Glutamatergic neuron (in vitro differentiated cells): ENCODE data around the gene GALNT3. TPM values are rescaled to one million over a fixed set of nuclear protein-coding genes. Genes with fewer than 3 reads are reported as not detected.

Source experiments
- DNase-seq: peaks from one replicate; pipeline ENCODE4 v3.0.0; 2022
- H3K27ac Mint-ChIP-seq: one replicate; pipeline ENCODE4 v1.8.0; 2020; ENCODE audit warnings: mild to moderate bottlenecking, mixed read lengths, inconsistent platforms; ENCODE audit not compliant: unreplicated experiment
- H3K27me3 Mint-ChIP-seq: one replicate; pipeline ENCODE4 v1.8.0; 2020; ENCODE audit warnings: mild to moderate bottlenecking, moderate library complexity, mixed read lengths, inconsistent platforms; ENCODE audit not compliant: unreplicated experiment
- H3K36me3 Mint-ChIP-seq: one replicate; pipeline ENCODE4 v1.8.0; 2020; ENCODE audit warnings: mild to moderate bottlenecking, mixed read lengths, inconsistent platforms; ENCODE audit not compliant: unreplicated experiment
- H3K4me1 Mint-ChIP-seq: one replicate; pipeline ENCODE4 v1.8.0; 2020; ENCODE audit warnings: mild to moderate bottlenecking, low read depth, mixed read lengths, inconsistent platforms; ENCODE audit not compliant: unreplicated experiment
- H3K4me3 Mint-ChIP-seq: one replicate; pipeline ENCODE4 v1.8.0; 2020; ENCODE audit warnings: mild to moderate bottlenecking, mixed read lengths, inconsistent platforms; ENCODE audit not compliant: unreplicated experiment
- H3K9me3 Mint-ChIP-seq: one replicate; pipeline ENCODE4 v1.8.0; 2020; ENCODE audit warnings: mild to moderate bottlenecking, moderate library complexity, mixed read lengths, inconsistent platforms; ENCODE audit not compliant: unreplicated experiment
- CTCF ChIP-seq: fragments of 200-600 bp; sonication (generic); IDR thresholded peaks from one replicate; pipeline ENCODE4 v1.5.0; 2021; ENCODE audit not compliant: partially characterized antibody, unreplicated experiment
- total RNA-seq: library from RNA; stranded (reverse); fragmentation: NEBNext Ultra II Directional; extraction: Animal tissue kit (Norgen Biotek cat#: 25700); gene quantifications from one replicate; pipeline ENCODE4 v1.2.1, GENCODE V29; 2021; ENCODE audit not compliant: unreplicated experiment

GALNT3 gene
- total RNA-seq, 1 donor from 2014 or later, result 1.3 TPM

GRCh38 chr2:165820296-165820695, 26.2 kb upstream of the GALNT3 start:
- no peak for TF ChIP-seq CTCF
- H3K27me3 Mint-ChIP-seq, result no peaks in the 10 kb centered on the region
- no peak overlapping the region for H3K27ac Mint-ChIP-seq
- no peaks in the 10 kb centered on the region for H3K9me3 Mint-ChIP-seq
- DNase-seq, result no peak
- H3K4me1 Mint-ChIP-seq, result peaks cover 3% of the 10 kb centered on the region
- H3K4me3 Mint-ChIP-seq, result no peak overlapping the region
- no peaks in the 10 kb centered on the region for H3K36me3 Mint-ChIP-seq

- TF ChIP-seq CTCF, result no peak
- H3K9me3 Mint-ChIP-seq, result no peaks in the 10 kb centered on the region
- H3K27ac Mint-ChIP-seq, result no peak overlapping the region
- H3K4me3 Mint-ChIP-seq, result no peak overlapping the region
- peaks cover 3% of the 10 kb centered on the region for H3K4me1 Mint-ChIP-seq
- no peak for DNase-seq
- no peaks in the 10 kb centered on the region for H3K27me3 Mint-ChIP-seq
- no peaks in the 10 kb centered on the region for H3K36me3 Mint-ChIP-seq
These were observed 24.9 kb upstream of the GALNT3 start for GRCh38 chr2:165818920-165819319.

GRCh38 chr2:165815299-165816141, 21.5 kb upstream of the GALNT3 start:
- Mint-ChIP-seq H3K27me3 (no peaks in the 10 kb centered on the region), H3K27ac (no peak overlapping the region), H3K9me3 (no peaks in the 10 kb centered on the region), H3K36me3 (no peaks in the 10 kb centered on the region), H3K4me1 (peaks cover 3% of the 10 kb centered on the region), H3K4me3 (no peak overlapping the region)
- TF ChIP-seq CTCF, result no peak
- DNase-seq, result no peak

- no peak overlapping the region for H3K27ac Mint-ChIP-seq
- H3K36me3 Mint-ChIP-seq, result no peaks in the 10 kb centered on the region
- no peak for TF ChIP-seq CTCF
- no peak overlapping the region for H3K4me3 Mint-ChIP-seq
- no peaks in the 10 kb centered on the region for H3K27me3 Mint-ChIP-seq
- peaks cover 3% of the 10 kb centered on the region for H3K4me1 Mint-ChIP-seq
- no peak for DNase-seq
- H3K9me3 Mint-ChIP-seq, result no peaks in the 10 kb centered on the region
These were observed 20.4 kb upstream of the GALNT3 start for GRCh38 chr2:165814473-165814872.

GRCh38 chr2:165811592-165812370, 17.7 kb upstream of the GALNT3 start:
- peaks cover 3% of the 10 kb centered on the region for H3K4me1 Mint-ChIP-seq
- no peak overlapping the region for H3K4me3 Mint-ChIP-seq
- no peaks in the 10 kb centered on the region for H3K9me3 Mint-ChIP-seq
- DNase-seq, result no peak
- TF ChIP-seq CTCF, result no peak
- H3K36me3 Mint-ChIP-seq, result no peaks in the 10 kb centered on the region
- H3K27ac Mint-ChIP-seq, result no peak overlapping the region
- H3K27me3 Mint-ChIP-seq, result no peaks in the 10 kb centered on the region
